ENCODE data around the gene SP140L. TPM values are rescaled to one million over a fixed set of nuclear protein-coding genes. Genes with fewer than 3 reads are reported as not detected.

SP140L gene
- total RNA-seq, 1 donor from 2014 or later = 7.9 TPM

DNA sequence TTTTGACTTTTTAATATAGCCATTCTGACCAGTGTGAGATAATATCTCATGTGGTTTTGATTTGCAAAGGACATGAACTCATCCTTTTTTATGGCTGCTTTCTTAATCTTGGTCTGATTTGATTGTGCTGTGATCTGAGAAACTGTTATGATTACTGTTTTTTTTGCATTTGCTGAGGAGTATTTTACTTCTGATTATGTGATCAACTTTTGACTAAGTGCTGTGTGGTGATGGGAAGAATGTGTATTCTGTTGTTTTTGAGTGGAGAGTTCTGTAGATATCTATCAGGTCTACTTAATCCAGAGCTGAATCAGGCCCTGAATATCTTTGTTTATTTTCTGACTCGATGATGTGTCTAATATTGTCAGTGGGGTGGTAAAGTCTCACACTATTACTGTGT, 16.8 kb downstream of the SP140L start:
- DNase-seq (ENCODE audit: low read depth) = no peak
- no peak overlapping the region for H3K4me3 ChIP-seq (ENCODE audit: low read depth, low read length)
- H3K27me3 ChIP-seq (ENCODE audit: control insufficient read depth, insufficient read depth, low read length) = no peaks in the 10 kb centered on the region
- no peaks in the 10 kb centered on the region for H3K36me3 ChIP-seq (ENCODE audit: control insufficient read depth, insufficient read depth, low read length)
- TF ChIP-seq CTCF (IDR thresholded peaks at IDR 0.05; ENCODE audit: insufficient read depth, low read length, poor library complexity, severe bottlenecking) = no peak

DNA sequence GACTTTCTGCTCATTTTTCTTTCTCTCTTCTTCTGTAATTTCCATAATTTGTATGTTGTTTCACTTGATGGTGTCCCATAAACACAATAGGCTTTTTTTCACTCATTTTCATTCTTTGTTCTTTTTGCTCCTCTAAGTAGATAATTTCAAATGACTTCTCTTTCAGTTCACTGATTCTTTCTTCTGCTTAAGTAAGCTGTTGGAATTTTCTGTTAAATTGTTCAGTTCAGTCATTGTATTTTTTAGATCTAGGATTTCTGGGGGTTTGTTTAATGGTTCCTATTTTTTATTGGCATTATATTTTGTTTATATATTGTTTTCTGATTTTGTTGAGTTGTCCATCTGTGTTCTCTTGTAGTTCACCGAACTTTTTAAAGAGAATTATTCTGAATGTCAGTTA, 19.5 kb downstream of the SP140L start:
- DNase-seq (ENCODE audit: low read depth) = no peak
- Histone ChIP-seq H3K27me3 (ENCODE audit: control insufficient read depth, insufficient read depth, low read length) (no peaks in the 10 kb centered on the region), H3K4me3 (ENCODE audit: low read depth, low read length) (no peak overlapping the region), H3K36me3 (ENCODE audit: control insufficient read depth, insufficient read depth, low read length) (no peaks in the 10 kb centered on the region)
- no peak for TF ChIP-seq CTCF (IDR thresholded peaks at IDR 0.05; ENCODE audit: insufficient read depth, low read length, poor library complexity, severe bottlenecking)

- no peak overlapping the region for H3K4me3 ChIP-seq (ENCODE audit: low read depth, low read length)
- no peaks in the 10 kb centered on the region for H3K36me3 ChIP-seq (ENCODE audit: control insufficient read depth, insufficient read depth, low read length)
- no peaks in the 10 kb centered on the region for H3K27me3 ChIP-seq (ENCODE audit: control insufficient read depth, insufficient read depth, low read length)
- TF ChIP-seq CTCF (IDR thresholded peaks at IDR 0.05; ENCODE audit: insufficient read depth, low read length, poor library complexity, severe bottlenecking) = no peak
- no peak for DNase-seq (ENCODE audit: low read depth)
These were observed 20.0 kb downstream of the SP140L start for GRCh38 chr2:230346921-230347533.

DNA sequence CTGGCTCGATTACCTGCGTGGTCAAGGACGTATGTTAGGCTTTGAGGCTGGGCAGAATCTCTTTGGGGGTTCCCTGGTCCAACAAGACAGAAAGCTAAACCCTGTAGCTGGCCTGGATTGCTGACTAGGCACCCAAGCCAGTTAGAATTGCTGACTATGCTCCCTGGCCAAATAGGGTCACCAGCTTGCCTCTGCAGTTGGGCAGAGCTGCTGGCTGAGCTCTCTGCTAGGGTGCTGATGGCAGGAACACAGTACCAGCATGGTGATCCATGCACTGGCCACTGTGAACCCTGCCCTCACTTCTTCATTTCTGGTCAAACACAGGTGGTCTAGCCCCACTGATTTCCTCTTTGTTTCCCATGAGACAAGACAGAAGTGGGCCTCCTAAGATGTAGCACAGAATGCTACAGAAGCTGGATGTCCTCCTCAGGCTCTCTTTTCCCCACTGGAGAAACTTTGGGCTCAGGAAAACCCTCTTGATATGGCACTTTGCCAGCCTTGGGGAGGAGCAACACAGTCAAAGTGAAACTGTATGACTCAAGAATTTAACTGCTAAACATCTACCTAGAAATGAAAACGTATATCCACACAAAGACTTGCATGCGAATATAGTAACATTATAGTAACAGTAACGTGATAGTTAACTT, 20.8 kb downstream of the SP140L start:
- no peaks in the 10 kb centered on the region for H3K36me3 ChIP-seq (ENCODE audit: control insufficient read depth, insufficient read depth, low read length)
- DNase-seq (ENCODE audit: low read depth) = no peak
- H3K4me3 ChIP-seq (ENCODE audit: low read depth, low read length) = no peak overlapping the region
- no peak for TF ChIP-seq CTCF (IDR thresholded peaks at IDR 0.05; ENCODE audit: insufficient read depth, low read length, poor library complexity, severe bottlenecking)
- H3K27me3 ChIP-seq (ENCODE audit: control insufficient read depth, insufficient read depth, low read length) = no peaks in the 10 kb centered on the region

GRCh38 chr2:230348787-230349186, 21.8 kb downstream of the SP140L start:
- H3K27me3 ChIP-seq (ENCODE audit: control insufficient read depth, insufficient read depth, low read length) = no peaks in the 10 kb centered on the region

More at GRCh38 chr2:230348787-230349186, 21.8 kb downstream of the SP140L start:
- DNase-seq (ENCODE audit: low read depth) = no peak
- no peaks in the 10 kb centered on the region for H3K36me3 ChIP-seq (ENCODE audit: control insufficient read depth, insufficient read depth, low read length)
- no peak for TF ChIP-seq CTCF (IDR thresholded peaks at IDR 0.05; ENCODE audit: insufficient read depth, low read length, poor library complexity, severe bottlenecking)
- no peak overlapping the region for H3K4me3 ChIP-seq (ENCODE audit: low read depth, low read length)

Data from kidney epithelial cell (primary cell).